ENCODE data around the gene MTMR2.

DNA sequence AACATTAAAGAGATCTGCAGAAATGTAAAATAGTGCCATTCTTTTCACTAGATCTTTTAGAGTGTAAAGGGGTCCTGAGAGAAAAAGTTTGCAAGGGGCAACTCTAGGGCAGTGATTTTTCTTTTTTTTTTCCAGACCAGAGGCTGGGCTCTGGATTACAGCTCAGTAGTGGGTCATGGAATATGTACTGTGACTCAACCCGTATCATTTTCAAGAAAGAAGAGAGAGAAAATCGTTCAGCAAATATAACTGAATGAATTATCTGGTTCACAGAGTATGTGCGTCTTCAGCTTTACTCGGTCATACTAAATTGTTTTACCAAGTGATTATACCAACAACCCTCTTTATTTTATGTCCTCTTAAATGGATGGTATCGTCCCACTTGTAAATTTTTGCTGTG, 129.8 kb downstream of the MTMR2 start:
- TF ChIP-seq POLR2AphosphoS5 (IDR thresholded peaks at IDR 0.05; ENCODE audit: low read depth): no peak
- TF ChIP-seq, protein P1, sequence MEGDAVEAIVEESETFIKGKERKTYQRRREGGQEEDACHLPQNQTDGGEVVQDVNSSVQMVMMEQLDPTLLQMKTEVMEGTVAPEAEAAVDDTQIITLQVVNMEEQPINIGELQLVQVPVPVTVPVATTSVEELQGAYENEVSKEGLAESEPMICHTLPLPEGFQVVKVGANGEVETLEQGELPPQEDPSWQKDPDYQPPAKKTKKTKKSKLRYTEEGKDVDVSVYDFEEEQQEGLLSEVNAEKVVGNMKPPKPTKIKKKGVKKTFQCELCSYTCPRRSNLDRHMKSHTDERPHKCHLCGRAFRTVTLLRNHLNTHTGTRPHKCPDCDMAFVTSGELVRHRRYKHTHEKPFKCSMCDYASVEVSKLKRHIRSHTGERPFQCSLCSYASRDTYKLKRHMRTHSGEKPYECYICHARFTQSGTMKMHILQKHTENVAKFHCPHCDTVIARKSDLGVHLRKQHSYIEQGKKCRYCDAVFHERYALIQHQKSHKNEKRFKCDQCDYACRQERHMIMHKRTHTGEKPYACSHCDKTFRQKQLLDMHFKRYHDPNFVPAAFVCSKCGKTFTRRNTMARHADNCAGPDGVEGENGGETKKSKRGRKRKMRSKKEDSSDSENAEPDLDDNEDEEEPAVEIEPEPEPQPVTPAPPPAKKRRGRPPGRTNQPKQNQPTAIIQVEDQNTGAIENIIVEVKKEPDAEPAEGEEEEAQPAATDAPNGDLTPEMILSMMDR (conservative IDR thresholded peaks at IDR 0.05; ENCODE audit: low read depth in 2 of 2): no peak
- TF ChIP-seq EZH2 (IDR thresholded peaks at IDR 0.05; ENCODE audit: low read depth, unreplicated experiment): no peak
- no peak for TF ChIP-seq REST (IDR thresholded peaks at IDR 0.05; ENCODE audit: unreplicated experiment)
- TF ChIP-seq, protein P2, sequence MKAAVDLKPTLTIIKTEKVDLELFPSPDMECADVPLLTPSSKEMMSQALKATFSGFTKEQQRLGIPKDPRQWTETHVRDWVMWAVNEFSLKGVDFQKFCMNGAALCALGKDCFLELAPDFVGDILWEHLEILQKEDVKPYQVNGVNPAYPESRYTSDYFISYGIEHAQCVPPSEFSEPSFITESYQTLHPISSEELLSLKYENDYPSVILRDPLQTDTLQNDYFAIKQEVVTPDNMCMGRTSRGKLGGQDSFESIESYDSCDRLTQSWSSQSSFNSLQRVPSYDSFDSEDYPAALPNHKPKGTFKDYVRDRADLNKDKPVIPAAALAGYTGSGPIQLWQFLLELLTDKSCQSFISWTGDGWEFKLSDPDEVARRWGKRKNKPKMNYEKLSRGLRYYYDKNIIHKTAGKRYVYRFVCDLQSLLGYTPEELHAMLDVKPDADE (IDR thresholded peaks at IDR 0.05): no peak
- no peak for TF ChIP-seq EZH2phosphoT487 (IDR thresholded peaks at IDR 0.05; ENCODE audit: unreplicated experiment)
- TF ChIP-seq ZNF331 (CRISPR knock-in tag; IDR thresholded peaks at IDR 0.05; ENCODE audit: low read depth): no peak
- no peak for TF ChIP-seq STAT1 (IDR thresholded peaks at IDR 0.05; ENCODE audit: unreplicated experiment)
- TF ChIP-seq JUNB (IDR thresholded peaks at IDR 0.05; ENCODE audit: unreplicated experiment): no peak
- no peak for TF ChIP-seq NANOG (IDR thresholded peaks at IDR 0.05; ENCODE audit: borderline replicate concordance)
- no peak for TF ChIP-seq CREB1 (CRISPR knock-in tag; IDR thresholded peaks at IDR 0.05; ENCODE audit: low read depth)
- TF ChIP-seq ZNF462 (CRISPR knock-in tag; IDR thresholded peaks at IDR 0.05): no peak

Measured in GM23338 (cell line).